K562 (cell line): ENCODE results near the gene CST6. TPM values are rescaled to one million over a fixed set of nuclear protein-coding genes. Genes with fewer than 3 reads are reported as not detected.

ENCODE experiments used
- ATAC-seq: fragments of 200-7000 bp; cut with Tn5 transposase; 3 replicates; pipeline ENCODE4 v1.9.1; 2020; ENCODE audit warnings: moderate library complexity
- BruUV-seq: library from RNA; stranded (reverse); fragments of 400-500 nt; replicated peaks from 2 replicates; lab custom pipeline; 2021; lab: Mats Ljungman, UMichigan
- CTCF ChIA-PET: fragments of 300-600 bp; formaldehyde crosslinking; extraction: SDS; loops from one replicate; lab custom pipeline; 2021; ENCODE audit warnings: low intra/inter-chr PET ratio; lab: Yijun Ruan, JAX
- POLR2A ChIA-PET: fragments of 300-600, 350-650 bp; sonication (Branson Sonifier 250); formaldehyde crosslinking; extraction: SDS; loops from one replicate; lab custom pipeline; 2021; ENCODE audit warnings: antibody characterized with exemption, inconsistent platforms; lab: Yijun Ruan, JAX
- DNase-seq, 4 experiments: peaks; one replicate each; pipeline versions ENCODE4 v3.0.0 to v3.0.0-alpha.2; 2011 to 2018; ENCODE audit warnings: low spot score in 3 of 4, mixed read lengths in 3 of 4; ENCODE audit errors: extremely low read depth in 1 of 4
- FAIRE-seq: peaks from 2 replicates; lab custom pipeline; 2011; peaks lifted over from hg19 to GRCh38; lab: Jason Lieb, UNC
- H2AFZ ChIP-seq: 2 replicates; pipeline ENCODE4 v1.6.0; 2011; ENCODE audit warnings: low read depth, low read length, control low read depth, inconsistent platforms
- H3K27ac ChIP-seq: fragments of 200-600 bp; 3 replicates; pipeline ENCODE4 v1.8.0; 2011; ENCODE audit warnings: low read depth, mild to moderate bottlenecking, control low read depth, inconsistent platforms, low read length, moderate library complexity, mixed read lengths; ENCODE audit errors: extremely low read depth
- H3K27me3 ChIP-seq, 2 experiments: fragments of 300-600 bp in 1 of 2; 2 replicates in 1 of 2; 3 replicates in 1 of 2; pipeline versions ENCODE4 v1.6.0 to v1.8.0; 2011; ENCODE audit warnings: inconsistent platforms in 2 of 2, low read length in 2 of 2, mild to moderate bottlenecking in 1 of 2, mixed read lengths in 1 of 2, moderate library complexity in 1 of 2; ENCODE audit not compliant: control insufficient read depth in 2 of 2, insufficient read depth in 2 of 2
- H3K36me3 ChIP-seq: fragments of 300-600 bp; 3 replicates; pipeline ENCODE4 v1.8.0; 2011; ENCODE audit warnings: mild to moderate bottlenecking, low read length, inconsistent platforms; ENCODE audit not compliant: control insufficient read depth, insufficient read depth
- H3K4me1 ChIP-seq, 2 experiments: fragments of 200-600 bp in 1 of 2; replicated peaks in 1 of 2; 2 replicates in 1 of 2; 3 replicates in 1 of 2; pipeline versions ENCODE4 v1.5.1 to v1.8.0; 2011; ENCODE audit warnings: inconsistent platforms in 2 of 2, low read length in 2 of 2, mild to moderate bottlenecking in 1 of 2, mixed read lengths in 1 of 2, moderate library complexity in 1 of 2; ENCODE audit not compliant: control insufficient read depth in 2 of 2, insufficient read depth in 2 of 2
- H3K4me2 ChIP-seq: 2 replicates; pipeline ENCODE4 v1.6.1; 2011; ENCODE audit warnings: low read length, control low read depth, inconsistent platforms, mixed read lengths; ENCODE audit not compliant: insufficient read depth
- H3K4me3 ChIP-seq: fragments of 200-600 bp; sonication (generic), shearing (Covaris generic); 2 replicates; pipeline ENCODE4 v1.5.1; 2016; ENCODE audit warnings: control low read depth, inconsistent platforms
- H3K79me2 ChIP-seq: fragments of 200-600 bp; 3 replicates; pipeline ENCODE4 v1.8.0; 2011; ENCODE audit warnings: low read length, inconsistent platforms; ENCODE audit not compliant: control insufficient read depth, insufficient read depth
- H3K9ac ChIP-seq, 2 experiments: 2 replicates each; pipeline versions ENCODE4 v1.6.0 to v1.6.1; 2011; ENCODE audit warnings: low read depth in 2 of 2, low read length in 2 of 2, control low read depth in 1 of 2, inconsistent platforms in 1 of 2, mild to moderate bottlenecking in 1 of 2, mixed read lengths in 1 of 2; ENCODE audit not compliant: insufficient read depth in 1 of 2
- H3K9me1 ChIP-seq: one replicate; pipeline ENCODE4 v1.6.0; 2011; ENCODE audit warnings: inconsistent platforms, mild to moderate bottlenecking, low read length, moderate library complexity; ENCODE audit not compliant: control insufficient read depth, insufficient read depth
- H3K9me3 ChIP-seq: replicated peaks from 2 replicates; pipeline ENCODE4 v1.5.1; 2011; ENCODE audit warnings: low read depth, low read length, inconsistent platforms; ENCODE audit not compliant: control insufficient read depth, insufficient read depth
- H4K20me1 ChIP-seq: replicated peaks from 2 replicates; pipeline ENCODE4 v1.6.1; 2011; ENCODE audit warnings: low read length, inconsistent platforms, mixed read lengths; ENCODE audit not compliant: control insufficient read depth, insufficient read depth
- SIX5 ChIP-seq, 2 experiments: IDR thresholded peaks; 2 replicates each; pipeline ENCODE4 v1.6.1; 2011; ENCODE audit warnings: low read length in 2 of 2, borderline replicate concordance in 1 of 2, low read depth in 1 of 2, mild to moderate bottlenecking in 1 of 2, moderate library complexity in 1 of 2; ENCODE audit not compliant: insufficient read depth in 1 of 2
- WGBS: fragments of 100-300 bp; shearing (Covaris generic); methylation state at CpG from one replicate; pipeline ENCODE4 v1.1.6; 2016; ENCODE audit warnings: low coverage, mixed read lengths; ENCODE audit not compliant: insufficient coverage; ENCODE audit errors: missing lambda C conversion rate; 5-methylcytosine and 5-hydroxymethylcytosine counted together
- in situ Hi-C: fragments of 300-500 bp; cut with MboI; formaldehyde crosslinking; loops from 4 replicates; pipeline ENCODE4 v1.15.0; 2018; ENCODE audit warnings: inconsistent platforms, mixed read lengths
- intact Hi-C: fragments of 100-400 bp; cut with micrococcal nuclease; formaldehyde crosslinking; loops from 2 replicates; pipeline ENCODE4 v1.14.2; 2022
- polyA plus RNA-seq, 8 experiments: library from polyadenylated mRNA; depleted of rRNA in 4 of 8; stranded (reverse) in 5 of 8; unstranded in 3 of 8; fragments of >200 nt; fragmentation: Nextera tagmentation in 2 of 8; fragmentation: Illumina TruSeq in 1 of 8; extraction: Ambion mirVana in 2 of 8; extraction: Trizol in 1 of 8; gene quantifications; 2 replicates each; pipeline versions ENCODE4 v1.2.1 to v1.2.3, GENCODE V29; 2011 to 2014; ENCODE audit warnings: inconsistent platforms in 1 of 8, missing spikeins in 1 of 8
- total RNA-seq, 7 experiments: library from RNA; depleted of rRNA in 6 of 7; stranded (reverse); fragments of >200 nt in 6 of 7; fragmentation: Illumina TruSeq in 2 of 7; extraction: Trizol in 2 of 7; gene quantifications; 2 replicates each; pipeline versions ENCODE4 v1.2.1 to v1.2.3, GENCODE V29; 2011 to 2021; ENCODE audit warnings: low replicate concordance in 1 of 7
- TF ChIP-seq, protein P1 (sequence below): fragments of 250-450 bp; sonication (Bioruptor Pico); IDR thresholded peaks from 2 replicates; pipeline ENCODE4 v1.4.0; 2020

The CST6 gene
- total and polyA plus RNA-seq, 9 of the 15 experiments (the other 6 are each of a cell fraction or from before 2014, with no cell fraction given) = not detected

GRCh38 chr11:65972116-65972515, 39.7 kb upstream of the CST6 start:
- no peak for DNase-seq
- Histone ChIP-seq H3K36me3 (peaks cover 68% of the 10 kb centered on the region), H3K9me3 (no peaks in the 10 kb centered on the region), H3K27me3 (no peaks in the 10 kb centered on the region), H4K20me1 (no peaks in the 10 kb centered on the region), H3K4me1 (peaks cover 0 to 14% of the 10 kb centered on the region in 2 experiments; a peak in 3 of 5 replicates), H3K4me2 (no peak overlapping the region), H2AFZ (no peak overlapping the region), H3K79me2 (no peaks in the 10 kb centered on the region), H3K4me3 (no peak overlapping the region), H3K9ac (no peak overlapping the region), H3K9me1 (no peaks in the 10 kb centered on the region), H3K27ac (no peak overlapping the region)
- no TSS peak for BruUV-seq
- no peak for FAIRE-seq
- ATAC-seq = no peak
- POLR2A ChIA-PET = interaction anchor here (0.6 to 1.2 kb wide), 2 partner anchors 18 to 80 kb away, joined by 3 to 4 read pairs; no protein-coding TSS in a partner anchor
- WGBS = 84% methylated on average over 8 of the region's 8 CpGs
- intact Hi-C loops (no loop called here), in situ Hi-C loops (no loop called here)
- TF ChIP-seq, protein P1, sequence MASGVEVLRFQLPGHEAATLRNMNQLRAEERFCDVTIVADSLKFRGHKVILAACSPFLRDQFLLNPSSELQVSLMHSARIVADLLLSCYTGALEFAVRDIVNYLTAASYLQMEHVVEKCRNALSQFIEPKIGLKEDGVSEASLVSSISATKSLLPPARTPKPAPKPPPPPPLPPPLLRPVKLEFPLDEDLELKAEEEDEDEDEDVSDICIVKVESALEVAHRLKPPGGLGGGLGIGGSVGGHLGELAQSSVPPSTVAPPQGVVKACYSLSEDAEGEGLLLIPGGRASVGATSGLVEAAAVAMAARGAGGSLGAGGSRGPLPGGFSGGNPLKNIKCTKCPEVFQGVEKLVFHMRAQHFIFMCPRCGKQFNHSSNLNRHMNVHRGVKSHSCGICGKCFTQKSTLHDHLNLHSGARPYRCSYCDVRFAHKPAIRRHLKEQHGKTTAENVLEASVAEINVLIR = no peak
- TF ChIP-seq SIX5 (IDR thresholded peaks at IDR 0.05; ENCODE audit: borderline replicate concordance in 1 of 2, insufficient read depth in 1 of 2, low read depth in 1 of 2, low read length in 2 of 2) = no peak
- CTCF ChIA-PET = interaction anchor here (0.6 kb wide), 1 partner anchor 87 kb away, joined by 3 read pairs; no protein-coding TSS in a partner anchor
